ENCODE results near the gene AMOTL1. TPM values are rescaled to one million over a fixed set of nuclear protein-coding genes. Genes with fewer than 3 reads are reported as not detected.

The AMOTL1 gene
- total RNA-seq, 1 donor from 2014 or later = 22.6 TPM

DNA sequence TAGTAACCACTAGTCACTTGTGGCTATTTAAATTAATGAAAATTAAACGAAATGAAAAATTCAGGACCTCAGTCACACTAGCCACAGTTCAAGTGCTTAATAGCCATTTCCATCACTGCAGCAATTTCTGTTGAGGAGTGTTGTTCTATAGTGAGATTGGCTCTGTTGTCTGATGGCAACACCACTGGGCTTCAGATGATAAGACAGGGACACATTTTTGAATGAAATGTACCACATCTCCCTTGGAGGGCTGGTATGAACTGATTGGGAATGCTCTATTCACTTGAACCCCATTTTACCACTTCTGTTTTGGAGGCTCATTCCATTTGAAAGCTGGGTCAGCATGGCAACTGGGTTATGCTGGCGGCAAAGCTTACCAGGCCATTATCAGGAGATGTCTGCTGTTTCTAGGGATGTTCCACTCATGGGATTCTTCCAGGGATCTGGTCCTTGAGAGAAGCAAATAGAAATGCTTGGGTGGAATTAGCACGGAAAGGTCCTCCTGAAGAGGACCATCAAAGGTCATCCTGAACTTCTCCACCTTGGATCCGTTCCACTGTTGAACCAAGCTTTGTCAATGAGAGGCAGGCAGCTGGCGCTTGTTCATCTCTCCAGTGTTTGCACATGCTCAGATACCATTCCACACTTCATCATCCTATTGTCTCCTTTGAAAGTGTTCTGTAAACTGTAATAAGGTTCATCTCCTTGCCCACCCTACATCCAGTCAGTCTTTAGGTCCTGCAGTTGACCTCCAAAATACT is 7.6 kb downstream of the AMOTL1 start:
- H3K27ac Mint-ChIP-seq = no peak overlapping the region
- no peak overlapping the region for H3K4me2 ChIP-seq

DNA sequence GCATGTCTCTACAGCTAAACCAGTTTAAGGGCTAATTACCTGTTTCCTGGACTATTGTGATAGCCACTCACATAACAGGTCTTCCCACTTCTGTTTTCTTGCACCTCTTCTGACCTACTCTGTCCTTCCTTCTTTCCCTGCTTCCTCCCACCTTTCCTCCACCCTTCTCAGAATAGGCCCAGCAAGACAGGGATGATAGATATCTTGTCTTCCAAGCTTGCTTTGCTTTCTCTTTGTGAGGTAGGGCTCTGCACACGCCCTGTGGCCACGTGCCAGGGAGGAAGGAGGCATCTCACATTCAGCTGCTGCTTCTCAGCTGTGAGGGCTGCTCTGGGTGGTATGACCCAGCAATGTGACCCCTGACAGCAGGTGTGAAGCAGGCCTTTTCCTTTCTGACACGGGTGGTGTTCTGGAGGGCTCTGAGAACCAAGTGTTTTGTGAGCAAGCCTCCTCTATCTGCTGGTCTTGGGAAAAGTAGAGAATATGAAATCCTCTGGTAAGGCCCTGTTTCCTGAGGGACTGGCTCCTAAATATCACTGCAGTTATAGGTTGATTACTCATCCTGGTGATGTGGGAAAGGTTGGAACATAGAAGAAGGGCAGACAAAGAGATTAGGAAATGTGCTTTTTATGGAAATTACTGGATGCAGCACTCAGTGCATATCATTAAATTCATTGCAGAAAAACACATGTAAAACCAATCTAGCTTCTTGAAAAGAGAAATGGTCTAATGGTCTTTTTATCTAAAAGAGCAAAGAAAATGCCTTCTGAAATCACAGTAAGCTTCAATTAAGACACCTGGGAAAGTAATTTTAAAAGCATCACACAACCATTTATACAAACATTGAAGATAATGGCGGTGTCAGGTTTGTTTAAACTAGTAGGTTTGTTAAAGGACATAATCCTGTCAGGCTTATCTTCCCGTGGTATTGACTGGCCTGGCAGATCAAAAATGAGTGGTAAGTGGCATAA is 8.5 kb downstream of the AMOTL1 start:
- H3K4me1 ChIP-seq = peaks cover 18% of the 10 kb centered on the region
- H3K27ac Mint-ChIP-seq = no peak overlapping the region
- DNase-seq (ENCODE audit: low spot score) = peak; percentile 41
- H3K4me3 ChIP-seq = no peak overlapping the region
- no peak overlapping the region for H3K4me3 Mint-ChIP-seq
- peaks cover 75% of the 10 kb centered on the region for H4K20me1 ChIP-seq (ENCODE audit: low read depth)
- no peak overlapping the region for H3K27ac ChIP-seq
- no peaks in the 10 kb centered on the region for H3K27me3 Mint-ChIP-seq (ENCODE audit: insufficient read depth, low read depth)
- peaks cover 99% of the 10 kb centered on the region for H3K79me2 ChIP-seq (ENCODE audit: low read depth)
- no peak overlapping the region for H2AFZ ChIP-seq (replicated peaks)
- no peaks in the 10 kb centered on the region for H3K27me3 ChIP-seq
- no peak overlapping the region for H3K4me2 ChIP-seq
- peaks cover 25% of the 10 kb centered on the region for H3K4me1 Mint-ChIP-seq
- no peaks in the 10 kb centered on the region for H3K36me3 ChIP-seq
- H3K9me3 ChIP-seq (ENCODE audit: low read depth) = no peaks in the 10 kb centered on the region
- peaks cover 24% of the 10 kb centered on the region for H3K9me3 Mint-ChIP-seq
- TF ChIP-seq EZH2phosphoT487 (IDR thresholded peaks at IDR 0.05) (no peak), EZH2 (IDR thresholded peaks at IDR 0.05) (no peak)
- TF ChIP-seq, protein P1, sequence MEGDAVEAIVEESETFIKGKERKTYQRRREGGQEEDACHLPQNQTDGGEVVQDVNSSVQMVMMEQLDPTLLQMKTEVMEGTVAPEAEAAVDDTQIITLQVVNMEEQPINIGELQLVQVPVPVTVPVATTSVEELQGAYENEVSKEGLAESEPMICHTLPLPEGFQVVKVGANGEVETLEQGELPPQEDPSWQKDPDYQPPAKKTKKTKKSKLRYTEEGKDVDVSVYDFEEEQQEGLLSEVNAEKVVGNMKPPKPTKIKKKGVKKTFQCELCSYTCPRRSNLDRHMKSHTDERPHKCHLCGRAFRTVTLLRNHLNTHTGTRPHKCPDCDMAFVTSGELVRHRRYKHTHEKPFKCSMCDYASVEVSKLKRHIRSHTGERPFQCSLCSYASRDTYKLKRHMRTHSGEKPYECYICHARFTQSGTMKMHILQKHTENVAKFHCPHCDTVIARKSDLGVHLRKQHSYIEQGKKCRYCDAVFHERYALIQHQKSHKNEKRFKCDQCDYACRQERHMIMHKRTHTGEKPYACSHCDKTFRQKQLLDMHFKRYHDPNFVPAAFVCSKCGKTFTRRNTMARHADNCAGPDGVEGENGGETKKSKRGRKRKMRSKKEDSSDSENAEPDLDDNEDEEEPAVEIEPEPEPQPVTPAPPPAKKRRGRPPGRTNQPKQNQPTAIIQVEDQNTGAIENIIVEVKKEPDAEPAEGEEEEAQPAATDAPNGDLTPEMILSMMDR (IDR thresholded peaks at IDR 0.05) = no peak
- H3F3A ChIP-seq (ENCODE audit: low read depth) = no peaks in the 10 kb centered on the region
- H3K9ac ChIP-seq = no peak overlapping the region
- H3K36me3 Mint-ChIP-seq = peaks cover 53% of the 10 kb centered on the region

More for the DNA sequence above, 7.6 kb downstream of the AMOTL1 start:
- Mint-ChIP-seq H3K4me1 (peaks cover 28% of the 10 kb centered on the region), H3K36me3 (peaks cover 58% of the 10 kb centered on the region), H3K4me3 (no peak overlapping the region), H3K9me3 (peaks cover 26% of the 10 kb centered on the region), H3K27me3 (ENCODE audit: insufficient read depth, low read depth) (peaks cover under 1% of the 10 kb centered on the region)
- Histone ChIP-seq H3K79me2 (ENCODE audit: low read depth) (peaks cover 99% of the 10 kb centered on the region), H2AFZ (replicated peaks) (no peak overlapping the region), H3K27me3 (no peaks in the 10 kb centered on the region), H3F3A (ENCODE audit: low read depth) (no peaks in the 10 kb centered on the region), H3K4me1 (peaks cover 20% of the 10 kb centered on the region), H3K9ac (no peak overlapping the region), H3K36me3 (no peaks in the 10 kb centered on the region), H3K4me3 (no peak overlapping the region), H3K9me3 (ENCODE audit: low read depth) (no peaks in the 10 kb centered on the region), H3K27ac (no peak overlapping the region), H4K20me1 (ENCODE audit: low read depth) (peaks cover 74% of the 10 kb centered on the region)
- TF ChIP-seq, protein P1 (IDR thresholded peaks at IDR 0.05) = no peak
- TF ChIP-seq EZH2phosphoT487 (IDR thresholded peaks at IDR 0.05) = no peak
- no peak for TF ChIP-seq EZH2 (IDR thresholded peaks at IDR 0.05)
- DNase-seq (ENCODE audit: low spot score) = no peak

DNA sequence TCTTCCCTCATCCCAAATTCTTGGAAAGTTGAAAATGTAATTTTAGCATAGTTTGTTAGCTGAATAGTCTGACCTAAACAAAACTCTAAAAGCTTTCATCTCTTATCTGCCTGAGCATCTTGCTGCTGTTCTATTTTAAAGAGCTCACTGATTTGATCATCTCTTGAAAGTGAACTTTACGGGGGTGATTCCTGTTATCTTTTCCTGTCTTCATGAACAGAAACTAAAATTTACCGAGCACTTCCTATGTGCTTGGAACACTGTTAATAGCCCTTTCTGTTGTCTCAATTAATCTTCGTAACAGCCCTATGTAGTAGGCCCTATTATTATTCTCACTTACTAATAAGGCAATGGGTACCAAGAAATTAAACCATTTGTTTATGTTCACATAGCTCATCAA is 12.3 kb downstream of the AMOTL1 start:
- Histone ChIP-seq H3K4me2 (no peak overlapping the region), H3F3A (ENCODE audit: low read depth) (no peaks in the 10 kb centered on the region), H3K4me3 (no peak overlapping the region), H3K27me3 (no peaks in the 10 kb centered on the region), H3K27ac (no peak overlapping the region), H3K79me2 (ENCODE audit: low read depth) (peaks cover 98% of the 10 kb centered on the region), H3K9ac (no peak overlapping the region), H3K9me3 (ENCODE audit: low read depth) (no peaks in the 10 kb centered on the region), H2AFZ (replicated peaks) (no peak overlapping the region), H3K4me1 (peaks cover 18% of the 10 kb centered on the region), H3K36me3 (no peaks in the 10 kb centered on the region), H4K20me1 (ENCODE audit: low read depth) (peaks cover 94% of the 10 kb centered on the region)
- Mint-ChIP-seq H3K4me3 (no peak overlapping the region), H3K27ac (no peak overlapping the region), H3K4me1 (peaks cover 41% of the 10 kb centered on the region), H3K36me3 (peaks cover 27% of the 10 kb centered on the region), H3K27me3 (ENCODE audit: insufficient read depth, low read depth) (no peaks in the 10 kb centered on the region), H3K9me3 (peaks cover 6% of the 10 kb centered on the region)
- TF ChIP-seq EZH2phosphoT487 (IDR thresholded peaks at IDR 0.05) (no peak), EZH2 (IDR thresholded peaks at IDR 0.05) (no peak)
- TF ChIP-seq, protein P1 (IDR thresholded peaks at IDR 0.05) = no peak
- DNase-seq (ENCODE audit: low spot score) = no peak
